Measurements from ENCODE around the gene SERPINB10. TPM values are rescaled to one million over a fixed set of nuclear protein-coding genes. Genes with fewer than 3 reads are reported as not detected.

SERPINB10 gene
- total RNA-seq, 1 donor from 2014 or later = not detected

GRCh38 chr18:63883617-63884016 lies 24.1 kb upstream of the SERPINB10 start:
- no peak for TF ChIP-seq CTCF (IDR thresholded peaks at IDR 0.05; ENCODE audit: unreplicated experiment)
- peaks cover 12% of the 10 kb centered on the region for H3K4me1 Mint-ChIP-seq (ENCODE audit: low read depth)
- DNase-seq (ENCODE audit: low spot score, unreplicated experiment) = no peak
- no peaks in the 10 kb centered on the region for H3K9me3 Mint-ChIP-seq (ENCODE audit: low read depth)
- no peaks in the 10 kb centered on the region for H3K36me3 Mint-ChIP-seq (ENCODE audit: insufficient read depth)
- no peak overlapping the region for H3K4me3 Mint-ChIP-seq (ENCODE audit: low read depth)
- H3K27ac Mint-ChIP-seq = no peak overlapping the region
- peaks cover 3% of the 10 kb centered on the region for H3K27me3 Mint-ChIP-seq

GRCh38 chr18:63887424-63887823 lies 20.3 kb upstream of the SERPINB10 start, which contains the start of gene SERPINB2:
Gene SERPINB2 (plus strand): TSS chr18:63887705. CDS start chr18:63891445, 3,740 bp downstream.
- Mint-ChIP-seq H3K36me3 (ENCODE audit: insufficient read depth) (no peaks in the 10 kb centered on the region), H3K4me1 (ENCODE audit: low read depth) (peaks cover 10% of the 10 kb centered on the region), H3K27me3 (peaks cover 3% of the 10 kb centered on the region), H3K4me3 (ENCODE audit: low read depth) (no peak within 1 kb of the TSS), H3K27ac (no peak within 1 kb of the TSS), H3K9me3 (ENCODE audit: low read depth) (no peaks in the 10 kb centered on the region)
- TF ChIP-seq CTCF (IDR thresholded peaks at IDR 0.05; ENCODE audit: unreplicated experiment) = no peak
- no peak for DNase-seq (ENCODE audit: low spot score, unreplicated experiment)

DNA sequence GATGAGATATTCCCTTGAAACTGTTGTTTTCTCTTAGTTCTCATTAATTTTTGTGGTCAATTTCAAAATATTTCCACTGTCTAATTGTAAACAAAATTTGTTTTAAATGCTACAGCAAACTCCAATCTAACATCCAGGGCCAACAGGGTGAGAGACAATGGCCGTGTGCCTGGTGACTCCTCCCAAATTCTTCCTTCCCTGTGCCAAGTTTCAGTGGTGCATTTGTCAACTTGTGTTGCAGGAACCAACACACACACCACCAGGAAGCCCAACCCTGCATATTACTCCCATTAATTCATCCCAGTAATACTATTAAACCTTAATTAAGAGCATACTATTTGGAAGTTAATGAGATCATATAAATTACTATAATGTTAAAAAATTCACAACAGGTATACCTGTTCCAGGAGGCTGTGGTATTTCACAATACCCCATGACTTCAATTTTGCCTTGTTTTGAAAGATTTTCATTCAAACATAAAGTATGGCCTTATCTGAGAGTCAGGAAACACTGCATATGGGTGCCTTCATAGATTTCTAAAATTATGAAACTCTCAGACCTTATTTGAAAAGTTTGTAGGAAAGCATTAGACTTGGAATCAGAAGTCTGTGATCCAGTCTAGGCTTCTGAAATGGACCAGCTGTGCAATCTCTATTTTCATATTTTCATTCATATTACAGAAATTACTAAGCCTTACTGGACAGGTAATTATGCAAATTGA lies 19.1 kb upstream of the SERPINB10 start:
- H3K27me3 Mint-ChIP-seq = peaks cover 3% of the 10 kb centered on the region
- no peaks in the 10 kb centered on the region for H3K9me3 Mint-ChIP-seq (ENCODE audit: low read depth)
- H3K36me3 Mint-ChIP-seq (ENCODE audit: insufficient read depth) = no peaks in the 10 kb centered on the region
- no peak overlapping the region for H3K27ac Mint-ChIP-seq
- H3K4me3 Mint-ChIP-seq (ENCODE audit: low read depth) = no peak overlapping the region
- peaks cover 4% of the 10 kb centered on the region for H3K4me1 Mint-ChIP-seq (ENCODE audit: low read depth)
- no peak for TF ChIP-seq CTCF (IDR thresholded peaks at IDR 0.05; ENCODE audit: unreplicated experiment)
- DNase-seq (ENCODE audit: low spot score, unreplicated experiment) = no peak

GRCh38 chr18:63889626-63890025 lies 18.1 kb upstream of the SERPINB10 start:
- no peak overlapping the region for H3K4me3 Mint-ChIP-seq (ENCODE audit: low read depth)
- DNase-seq (ENCODE audit: low spot score, unreplicated experiment) = no peak
- no peak for TF ChIP-seq CTCF (IDR thresholded peaks at IDR 0.05; ENCODE audit: unreplicated experiment)
- H3K9me3 Mint-ChIP-seq (ENCODE audit: low read depth) = no peaks in the 10 kb centered on the region
- H3K27me3 Mint-ChIP-seq = peaks cover 6% of the 10 kb centered on the region
- H3K36me3 Mint-ChIP-seq (ENCODE audit: insufficient read depth) = no peaks in the 10 kb centered on the region
- peaks cover under 1% of the 10 kb centered on the region for H3K4me1 Mint-ChIP-seq (ENCODE audit: low read depth)
- H3K27ac Mint-ChIP-seq = no peak overlapping the region

DNA sequence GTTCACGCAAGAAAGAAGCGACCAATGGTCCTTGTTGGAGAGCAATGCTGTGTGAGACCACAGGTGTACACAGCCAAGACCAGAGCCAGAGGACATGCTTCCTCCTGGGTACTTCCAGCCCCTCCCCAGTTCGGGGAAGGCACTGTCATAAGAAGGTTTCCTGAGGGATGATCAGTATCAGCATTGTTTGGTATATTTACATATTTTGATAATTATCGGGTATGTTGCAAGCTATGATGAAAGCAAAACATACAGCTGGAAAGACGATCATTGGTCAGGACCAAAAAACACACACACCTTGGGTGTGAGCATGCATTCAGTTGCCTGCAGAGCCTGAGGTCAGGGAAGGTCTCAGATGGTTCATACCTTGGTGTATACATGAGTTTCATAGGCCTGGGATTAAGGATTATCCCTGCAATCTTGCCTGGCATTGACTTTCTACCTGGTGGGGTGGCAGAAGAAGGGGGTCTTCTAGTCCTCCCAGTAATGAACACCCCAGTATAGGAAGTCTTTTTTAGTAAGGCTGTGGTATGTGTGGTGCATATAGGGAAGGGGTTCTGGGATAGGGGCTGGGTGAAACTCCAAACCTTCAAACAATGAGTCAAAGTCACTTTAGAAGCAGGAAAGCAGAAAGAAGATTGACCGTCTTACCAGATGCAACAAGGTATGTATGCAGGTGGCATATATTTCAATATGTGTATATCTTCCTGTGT lies 17.4 kb upstream of the SERPINB10 start:
- Mint-ChIP-seq H3K4me1 (ENCODE audit: low read depth) (no peaks in the 10 kb centered on the region), H3K27ac (no peak overlapping the region), H3K4me3 (ENCODE audit: low read depth) (no peak overlapping the region), H3K9me3 (ENCODE audit: low read depth) (no peaks in the 10 kb centered on the region), H3K27me3 (peaks cover 9% of the 10 kb centered on the region), H3K36me3 (ENCODE audit: insufficient read depth) (no peaks in the 10 kb centered on the region)
- no peak for DNase-seq (ENCODE audit: low spot score, unreplicated experiment)
- TF ChIP-seq CTCF (IDR thresholded peaks at IDR 0.05; ENCODE audit: unreplicated experiment) = no peak

Measured in progenitor cell of endocrine pancreas (in vitro differentiated cells).